Measurements from ENCODE around the gene HEBP1. TPM values are rescaled to one million over a fixed set of nuclear protein-coding genes. Genes with fewer than 3 reads are reported as not detected.

Gene HEBP1
- total and polyA plus RNA-seq, 7 donors: 32.1 to 85.8 (median 44.9) TPM

DNA sequence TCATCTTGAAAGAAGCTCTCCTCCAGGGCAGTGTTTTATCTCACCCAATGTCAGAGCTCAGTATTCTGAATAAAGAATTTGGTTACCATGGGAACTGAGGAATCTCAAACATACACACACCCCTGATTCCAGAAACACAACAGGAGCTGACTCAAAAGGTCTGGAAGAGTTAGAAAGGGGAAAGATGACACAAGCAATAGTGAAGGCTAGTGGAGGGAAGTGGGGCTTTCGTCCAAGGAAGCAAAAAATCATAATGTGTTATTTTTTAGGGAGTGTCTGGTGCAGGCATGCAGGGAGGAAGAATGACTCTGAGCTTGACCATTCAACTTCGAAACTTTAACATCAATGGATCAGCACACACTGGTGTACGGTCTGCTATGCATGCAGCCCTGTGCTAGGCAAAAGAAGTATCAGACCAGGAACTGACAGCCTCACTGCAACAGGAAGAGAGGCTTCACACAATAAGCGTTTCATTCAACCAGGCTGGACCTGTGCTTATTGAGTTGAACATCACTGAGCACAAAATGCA, 20.3 kb downstream of the HEBP1 start:
- TF ChIP-seq POLR2AphosphoS5 (IDR thresholded peaks at IDR 0.05): peak in 1 of 4 donors; percentile 61
- TF ChIP-seq, protein P1, sequence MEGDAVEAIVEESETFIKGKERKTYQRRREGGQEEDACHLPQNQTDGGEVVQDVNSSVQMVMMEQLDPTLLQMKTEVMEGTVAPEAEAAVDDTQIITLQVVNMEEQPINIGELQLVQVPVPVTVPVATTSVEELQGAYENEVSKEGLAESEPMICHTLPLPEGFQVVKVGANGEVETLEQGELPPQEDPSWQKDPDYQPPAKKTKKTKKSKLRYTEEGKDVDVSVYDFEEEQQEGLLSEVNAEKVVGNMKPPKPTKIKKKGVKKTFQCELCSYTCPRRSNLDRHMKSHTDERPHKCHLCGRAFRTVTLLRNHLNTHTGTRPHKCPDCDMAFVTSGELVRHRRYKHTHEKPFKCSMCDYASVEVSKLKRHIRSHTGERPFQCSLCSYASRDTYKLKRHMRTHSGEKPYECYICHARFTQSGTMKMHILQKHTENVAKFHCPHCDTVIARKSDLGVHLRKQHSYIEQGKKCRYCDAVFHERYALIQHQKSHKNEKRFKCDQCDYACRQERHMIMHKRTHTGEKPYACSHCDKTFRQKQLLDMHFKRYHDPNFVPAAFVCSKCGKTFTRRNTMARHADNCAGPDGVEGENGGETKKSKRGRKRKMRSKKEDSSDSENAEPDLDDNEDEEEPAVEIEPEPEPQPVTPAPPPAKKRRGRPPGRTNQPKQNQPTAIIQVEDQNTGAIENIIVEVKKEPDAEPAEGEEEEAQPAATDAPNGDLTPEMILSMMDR (IDR thresholded peaks at IDR 0.05): no peak
- no peaks in the 10 kb centered on the region for H3K27me3 ChIP-seq
- intact Hi-C loops (cut with DNase I): loop anchor here (5.0 kb wide), 1 partner anchor 192 kb away; the partner anchor contains the start of gene APOLD1
- DNase-seq: no peak
- H3K27ac ChIP-seq: peak overlapping the region; percentile 16 to 75 (median 51)
- H3K36me3 ChIP-seq: peaks cover 0 to 29% (median 6%) of the 10 kb centered on the region in 4 donors
- WGBS, 2 donors: 72 to 82% methylated on average over 4 of the region's 4 CpGs
- H3K4me1 ChIP-seq: peaks cover 0 to 34% (median 30%) of the 10 kb centered on the region in 4 donors
- no peaks in the 10 kb centered on the region for H3K9me3 ChIP-seq
- H3K4me3 ChIP-seq: no peak overlapping the region

DNA sequence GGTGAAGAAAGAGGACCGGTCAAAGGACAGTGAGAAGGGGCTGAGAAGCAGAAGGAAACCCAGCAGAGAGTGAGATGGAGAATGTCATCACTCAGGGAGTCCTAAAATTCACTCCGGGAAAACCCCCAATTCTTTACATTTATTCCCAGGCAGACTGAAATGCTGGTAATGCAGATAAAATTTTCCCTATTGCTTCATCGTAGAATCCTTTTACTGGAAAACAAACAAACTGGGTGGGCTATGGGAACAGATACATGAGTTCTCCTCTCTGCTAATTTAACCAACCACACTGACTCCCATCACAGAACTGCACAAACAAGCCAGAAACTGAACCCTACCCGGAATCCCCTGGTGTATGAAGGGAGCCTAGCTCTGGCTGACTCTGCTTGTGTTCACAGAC, 20.9 kb downstream of the HEBP1 start:
- no peak for DNase-seq
- no peaks in the 10 kb centered on the region for H3K9me3 ChIP-seq
- peak overlapping the region; percentile 16 to 75 (median 50) for H3K27ac ChIP-seq
- intact Hi-C loops (cut with DNase I): no loop called here
- 83 to 87% methylated on average over 4 of the region's 4 CpGs for WGBS, 2 donors
- no peaks in the 10 kb centered on the region for H3K27me3 ChIP-seq
- no peak for TF ChIP-seq EP300 (IDR thresholded peaks at IDR 0.05)
- TF ChIP-seq, protein P1 (IDR thresholded peaks at IDR 0.05): no peak
- no peak for TF ChIP-seq POLR2AphosphoS5 (IDR thresholded peaks at IDR 0.05)
- no peak for TF ChIP-seq POLR2A (IDR thresholded peaks at IDR 0.05)
- peaks cover 0 to 34% (median 30%) of the 10 kb centered on the region in 4 donors for H3K4me1 ChIP-seq
- H3K36me3 ChIP-seq: peaks cover 0 to 34% (median 12%) of the 10 kb centered on the region in 4 donors
- H3K4me3 ChIP-seq: no peak overlapping the region

DNA sequence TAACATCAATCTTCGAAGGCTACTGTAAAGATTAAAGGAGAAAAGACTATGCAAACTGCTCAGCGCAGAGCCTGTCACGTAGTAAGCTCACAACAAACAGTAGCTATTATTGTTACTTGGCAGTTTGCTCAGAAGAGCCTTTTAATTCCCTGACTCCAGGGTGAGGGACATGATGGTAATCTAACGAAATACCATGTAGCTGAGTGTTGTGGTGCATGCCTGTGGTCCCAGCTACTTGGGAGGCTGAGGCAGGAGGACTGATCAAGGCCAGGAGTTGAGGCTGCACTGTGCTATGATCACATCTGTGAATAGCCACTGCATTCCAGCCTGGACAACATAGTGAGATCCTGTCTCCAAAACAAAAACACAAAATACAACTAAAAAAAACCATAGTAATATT, 22.8 kb downstream of the HEBP1 start:
- intact Hi-C loops (cut with DNase I): no loop called here
- Histone ChIP-seq H3K9me3 (peaks cover 0 to 9% (median 4%) of the 10 kb centered on the region in 4 donors), H3K27me3 (no peaks in the 10 kb centered on the region), H3K4me3 (no peak overlapping the region), H3K27ac (peak overlapping the region in 2 of 4 donors; percentile 55 to 60), H3K4me1 (peaks cover 0 to 34% (median 30%) of the 10 kb centered on the region in 4 donors), H3K36me3 (peaks cover 0 to 53% (median 27%) of the 10 kb centered on the region in 4 donors)
- WGBS, 2 donors: 91 to 94% methylated on average over 4 of the region's 4 CpGs
- DNase-seq: no peak
- TF ChIP-seq, protein P1 (IDR thresholded peaks at IDR 0.05): no peak
- TF ChIP-seq POLR2A (IDR thresholded peaks at IDR 0.05) (no peak), EP300 (IDR thresholded peaks at IDR 0.05) (no peak), POLR2AphosphoS5 (IDR thresholded peaks at IDR 0.05) (no peak)

- Histone ChIP-seq H3K27me3 (no peaks in the 10 kb centered on the region), H3K27ac (peak overlapping the region; percentile 35 to 60 (median 49)), H3K4me1 (peaks cover 0 to 34% (median 30%) of the 10 kb centered on the region in 4 donors), H3K36me3 (peaks cover 0 to 56% (median 29%) of the 10 kb centered on the region in 4 donors), H3K9me3 (peaks cover 0 to 9% (median 4%) of the 10 kb centered on the region in 4 donors), H3K4me3 (no peak overlapping the region)
- DNase-seq: peak; percentile 70
- TF ChIP-seq, protein P1 (IDR thresholded peaks at IDR 0.05): no peak
- TF ChIP-seq POLR2AphosphoS5 (IDR thresholded peaks at IDR 0.05): peak in 3 of 4 donors; percentile 13 to 71 (median 24)
- intact Hi-C loops (cut with DNase I): no loop called here
- WGBS, 2 donors: 81 to 86% methylated on average over 2 of the region's 2 CpGs
Observed at GRCh38 chr12:12976366-12976765, 23.7 kb downstream of the HEBP1 start.

Data from sigmoid colon (tissue), 7 donors.